ENCODE results near the gene ANKH. TPM values are rescaled to one million over a fixed set of nuclear protein-coding genes. Genes with fewer than 3 reads are reported as not detected.

ANKH gene
- polyA plus RNA-seq, 3 donors, result 2.4 to 6.3 (median 3.1) TPM

- Mint-ChIP-seq H3K27me3 (ENCODE audit: low read depth in 3 of 3) (peaks cover 0 to 2% (median 0%) of the 10 kb centered on the region in 3 donors), H3K27ac (no peak overlapping the region), H3K4me3 (no peak overlapping the region), H3K36me3 (no peaks in the 10 kb centered on the region), H3K9me3 (no peaks in the 10 kb centered on the region), H3K4me1 (peaks cover 21% of the 10 kb centered on the region)
- Histone ChIP-seq H3K4me3 (replicated peaks in 1 of 3; ENCODE audit: low read depth in 2 of 3, low read length in 3 of 3) (no peak overlapping the region), H3K36me3 (replicated peaks in 1 of 2; ENCODE audit: control insufficient read depth in 1 of 2, insufficient read depth in 2 of 2, low read length in 2 of 2) (no peaks in the 10 kb centered on the region), H3K79me2 (ENCODE audit: insufficient read depth, low read length) (peaks cover 10% of the 10 kb centered on the region), H3K4me1 (ENCODE audit: control insufficient read depth in 1 of 2, insufficient read depth in 2 of 2, low read length in 2 of 2) (peaks cover 18 to 21% of the 10 kb centered on the region in 2 donors), H3K27ac (ENCODE audit: low read depth in 1 of 2, low read length in 2 of 2) (no peak overlapping the region), H3K4me2 (replicated peaks; ENCODE audit: extremely low read depth, low read length, poor library complexity, severe bottlenecking) (no peak overlapping the region), H3K27me3 (ENCODE audit: control insufficient read depth in 2 of 2, insufficient read depth in 2 of 2, low read length in 2 of 2) (no peaks in the 10 kb centered on the region), H4K20me1 (ENCODE audit: insufficient read depth, low read length) (peaks cover 9% of the 10 kb centered on the region), H2AFZ (ENCODE audit: insufficient read depth, low read depth, low read length, poor library complexity, severe bottlenecking) (no peak overlapping the region), H3K9me3 (replicated peaks in 1 of 2; ENCODE audit: control insufficient read depth in 1 of 2, insufficient read depth in 1 of 2, low read length in 2 of 2) (no peaks in the 10 kb centered on the region), H3K9ac (ENCODE audit: insufficient read depth, low read length, poor library complexity, severe bottlenecking) (no peak overlapping the region)
- no peak for DNase-seq
- no peak for TF ChIP-seq CTCF (IDR thresholded peaks at IDR 0.05)
- 86% methylated on average over 2 of the region's 2 CpGs for WGBS (ENCODE audit: insufficient coverage)
- intact Hi-C loops (cut with micrococcal nuclease), result loop anchor here (5.0 to 10.0 kb wide), 2 partner anchors 76 to 79 kb away; partner anchors contain the start of gene OTULINL (in 2 of the 2)
Measured at GRCh38 chr5:14660833-14661232, 210.7 kb downstream of the ANKH start.

GRCh38 chr5:14659821-14660607 lies 211.6 kb downstream of the ANKH start:
- H3K9me3 Mint-ChIP-seq, result no peaks in the 10 kb centered on the region
- H3K27ac Mint-ChIP-seq, result no peak overlapping the region
- 100% methylated on average over 1 of the region's 3 CpGs for WGBS (ENCODE audit: insufficient coverage)
- Histone ChIP-seq H3K27me3 (ENCODE audit: control insufficient read depth in 2 of 2, insufficient read depth in 2 of 2, low read length in 2 of 2) (no peaks in the 10 kb centered on the region), H3K4me1 (ENCODE audit: control insufficient read depth in 1 of 2, insufficient read depth in 2 of 2, low read length in 2 of 2) (peaks cover 11 to 12% of the 10 kb centered on the region in 2 donors), H3K79me2 (ENCODE audit: insufficient read depth, low read length) (peaks cover 2% of the 10 kb centered on the region), H4K20me1 (ENCODE audit: insufficient read depth, low read length) (peaks cover under 1% of the 10 kb centered on the region), H2AFZ (ENCODE audit: insufficient read depth, low read depth, low read length, poor library complexity, severe bottlenecking) (no peak overlapping the region), H3K4me3 (replicated peaks in 1 of 3; ENCODE audit: low read depth in 2 of 3, low read length in 3 of 3) (no peak overlapping the region), H3K9ac (ENCODE audit: insufficient read depth, low read length, poor library complexity, severe bottlenecking) (no peak overlapping the region), H3K4me2 (replicated peaks; ENCODE audit: extremely low read depth, low read length, poor library complexity, severe bottlenecking) (no peak overlapping the region), H3K27ac (ENCODE audit: low read depth in 1 of 2, low read length in 2 of 2) (no peak overlapping the region), H3K9me3 (replicated peaks in 1 of 2; ENCODE audit: control insufficient read depth in 1 of 2, insufficient read depth in 1 of 2, low read length in 2 of 2) (no peaks in the 10 kb centered on the region), H3K36me3 (replicated peaks in 1 of 2; ENCODE audit: control insufficient read depth in 1 of 2, insufficient read depth in 2 of 2, low read length in 2 of 2) (no peaks in the 10 kb centered on the region)
- intact Hi-C loops (cut with micrococcal nuclease), result loop anchor here (5.0 to 10.0 kb wide), 2 partner anchors 75 to 78 kb away; partner anchors contain the start of gene OTULINL (in 2 of the 2)
- no peak for DNase-seq
- H3K36me3 Mint-ChIP-seq, result no peaks in the 10 kb centered on the region
- H3K27me3 Mint-ChIP-seq (ENCODE audit: low read depth in 3 of 3), result no peaks in the 10 kb centered on the region
- no peak for TF ChIP-seq CTCF (IDR thresholded peaks at IDR 0.05)
- H3K4me3 Mint-ChIP-seq, result no peak overlapping the region
- peaks cover 12% of the 10 kb centered on the region for H3K4me1 Mint-ChIP-seq
